ENCODE measurements around the gene LAMA3.

Gene LAMA3

GRCh38 chr18:23849141-23849540, 159.9 kb downstream of the LAMA3 start:
- Histone ChIP-seq H3K9me2 (replicated peaks; ENCODE audit: low read depth, low read length) (no peaks in the 10 kb centered on the region), H3K36me3 (ENCODE audit: insufficient read depth, low read length) (no peaks in the 10 kb centered on the region), H3K79me2 (ENCODE audit: insufficient read depth, low read length) (no peaks in the 10 kb centered on the region), H3K9me3 (ENCODE audit: insufficient read depth, low read depth, low read length) (no peaks in the 10 kb centered on the region), H3K4me2 (ENCODE audit: low read depth, low read length, poor library complexity, severe bottlenecking) (peak overlapping the region; percentile 9), H3K4me1 (ENCODE audit: insufficient read depth, low read length, poor library complexity, severe bottlenecking) (peaks cover 20% of the 10 kb centered on the region), H4K20me1 (ENCODE audit: insufficient read depth, low read length, poor library complexity, severe bottlenecking) (no peaks in the 10 kb centered on the region), H3K27me3 (ENCODE audit: insufficient read depth, low read length, poor library complexity, severe bottlenecking) (no peaks in the 10 kb centered on the region), H2AFZ (ENCODE audit: low read length) (no peak overlapping the region), H3F3A (ENCODE audit: low read depth) (no peaks in the 10 kb centered on the region), H3K9ac (ENCODE audit: low read depth, low read length, poor library complexity, severe bottlenecking) (no peak overlapping the region), H3K4me3 (ENCODE audit: low read length, poor library complexity, severe bottlenecking) (no peak overlapping the region)
- TF ChIP-seq CTCF (conservative IDR thresholded peaks at IDR 0.05; ENCODE audit: low read length) (no peak), EZH2phosphoT487 (IDR thresholded peaks at IDR 0.05; ENCODE audit: borderline replicate concordance) (no peak)

GRCh38 chr18:23850215-23850614, 161.0 kb downstream of the LAMA3 start:
- TF ChIP-seq CTCF (conservative IDR thresholded peaks at IDR 0.05; ENCODE audit: low read length) = no peak
- TF ChIP-seq EZH2phosphoT487 (IDR thresholded peaks at IDR 0.05; ENCODE audit: borderline replicate concordance) = no peak
- H3K4me2 ChIP-seq (ENCODE audit: low read depth, low read length, poor library complexity, severe bottlenecking) = no peak overlapping the region

GRCh38 chr18:23851470-23852002, 162.3 kb downstream of the LAMA3 start:
- TF ChIP-seq EZH2phosphoT487 (IDR thresholded peaks at IDR 0.05; ENCODE audit: borderline replicate concordance) (no peak), CTCF (conservative IDR thresholded peaks at IDR 0.05; ENCODE audit: low read length) (no peak)
- Histone ChIP-seq H3K79me2 (ENCODE audit: insufficient read depth, low read length) (no peaks in the 10 kb centered on the region), H3K9me2 (replicated peaks; ENCODE audit: low read depth, low read length) (no peaks in the 10 kb centered on the region), H3K36me3 (ENCODE audit: insufficient read depth, low read length) (no peaks in the 10 kb centered on the region), H3K9me3 (ENCODE audit: insufficient read depth, low read depth, low read length) (no peaks in the 10 kb centered on the region), H3F3A (ENCODE audit: low read depth) (no peaks in the 10 kb centered on the region), H3K27me3 (ENCODE audit: insufficient read depth, low read length, poor library complexity, severe bottlenecking) (no peaks in the 10 kb centered on the region), H4K20me1 (ENCODE audit: insufficient read depth, low read length, poor library complexity, severe bottlenecking) (no peaks in the 10 kb centered on the region), H3K4me2 (ENCODE audit: low read depth, low read length, poor library complexity, severe bottlenecking) (no peak overlapping the region), H3K4me1 (ENCODE audit: insufficient read depth, low read length, poor library complexity, severe bottlenecking) (peaks cover 28% of the 10 kb centered on the region), H3K9ac (ENCODE audit: low read depth, low read length, poor library complexity, severe bottlenecking) (no peak overlapping the region), H2AFZ (ENCODE audit: low read length) (no peak overlapping the region), H3K4me3 (ENCODE audit: low read length, poor library complexity, severe bottlenecking) (no peak overlapping the region)

More at GRCh38 chr18:23850215-23850614, 161.0 kb downstream of the LAMA3 start:
- Histone ChIP-seq H3K27me3 (ENCODE audit: insufficient read depth, low read length, poor library complexity, severe bottlenecking) (no peaks in the 10 kb centered on the region), H3K79me2 (ENCODE audit: insufficient read depth, low read length) (no peaks in the 10 kb centered on the region), H4K20me1 (ENCODE audit: insufficient read depth, low read length, poor library complexity, severe bottlenecking) (no peaks in the 10 kb centered on the region), H3K4me1 (ENCODE audit: insufficient read depth, low read length, poor library complexity, severe bottlenecking) (peaks cover 20% of the 10 kb centered on the region), H2AFZ (ENCODE audit: low read length) (no peak overlapping the region), H3K9ac (ENCODE audit: low read depth, low read length, poor library complexity, severe bottlenecking) (no peak overlapping the region), H3F3A (ENCODE audit: low read depth) (no peaks in the 10 kb centered on the region), H3K36me3 (ENCODE audit: insufficient read depth, low read length) (no peaks in the 10 kb centered on the region), H3K9me2 (replicated peaks; ENCODE audit: low read depth, low read length) (no peaks in the 10 kb centered on the region), H3K9me3 (ENCODE audit: insufficient read depth, low read depth, low read length) (no peaks in the 10 kb centered on the region), H3K4me3 (ENCODE audit: low read length, poor library complexity, severe bottlenecking) (no peak overlapping the region)

Data from Loucy (cell line).